HepG2 (cell line): ENCODE results near the gene TSGA10. TPM values are rescaled to one million over a fixed set of nuclear protein-coding genes. Genes with fewer than 3 reads are reported as not detected.

Experiments
- ATF1 ChIP-seq: IDR thresholded peaks from 2 replicates; pipeline ENCODE4 v1.6.1; 2016; ENCODE audit warnings: mild to moderate bottlenecking, control low read depth
- DNMT3B ChIP-seq: conservative IDR thresholded peaks from 2 replicates; pipeline ENCODE4 v1.6.1; 2016; ENCODE audit warnings: missing biosample characterization, control low read depth
- E2F1 ChIP-seq: sonication (generic); formaldehyde crosslinking; IDR thresholded peaks from 2 replicates; pipeline ENCODE4 v1.5.0; 2020; ENCODE audit warnings: missing genetic modification reagents
- FLYWCH1 ChIP-seq: sonication (generic); formaldehyde crosslinking; IDR thresholded peaks from 2 replicates; pipeline ENCODE4 v1.8.1; 2023; ENCODE audit warnings: mild to moderate bottlenecking, missing genetic modification reagents
- MTF2 ChIP-seq: sonication (generic); formaldehyde crosslinking; IDR thresholded peaks from 2 replicates; pipeline ENCODE4 v1.5.0; 2020; ENCODE audit warnings: missing genetic modification reagents, borderline replicate concordance
- PITX1 ChIP-seq: sonication (generic); formaldehyde crosslinking; IDR thresholded peaks from 2 replicates; pipeline ENCODE4 v1.5.1; 2020; ENCODE audit warnings: mild to moderate bottlenecking, missing genetic modification reagents
- SKI ChIP-seq: fragments of 450-650 bp; IDR thresholded peaks from one replicate; pipeline ENCODE4 v1.6.1; 2018; ENCODE audit warnings: mild to moderate bottlenecking; ENCODE audit not compliant: partially characterized antibody
- TGIF2 ChIP-seq: IDR thresholded peaks from 2 replicates; pipeline ENCODE4 v1.6.1; 2016; ENCODE audit warnings: control low read depth, missing compliant biosample characterization
- XBP1 ChIP-seq: sonication (generic); formaldehyde crosslinking; IDR thresholded peaks from 2 replicates; pipeline ENCODE4 v1.5.0; 2020; ENCODE audit warnings: missing genetic modification reagents
- YEATS4 ChIP-seq: sonication (generic); formaldehyde crosslinking; IDR thresholded peaks from 2 replicates; pipeline ENCODE4 v1.4.0; 2020; ENCODE audit warnings: missing genetic modification reagents, borderline replicate concordance
- ZBTB4 ChIP-seq: sonication (generic); formaldehyde crosslinking; IDR thresholded peaks from 2 replicates; pipeline ENCODE4 v1.4.0; 2020; ENCODE audit warnings: missing genetic modification reagents, mild to moderate bottlenecking, borderline replicate concordance
- ZFP90 ChIP-seq: sonication (generic); formaldehyde crosslinking; IDR thresholded peaks from 2 replicates; pipeline ENCODE4 v1.8.0; 2022; ENCODE audit warnings: missing genetic modification reagents, mild to moderate bottlenecking, inconsistent platforms, borderline replicate concordance
- ZNF10 ChIP-seq: sonication (generic); formaldehyde crosslinking; IDR thresholded peaks from 2 replicates; pipeline ENCODE4 v1.4.0; 2020; ENCODE audit warnings: mild to moderate bottlenecking, low read depth, missing genetic modification reagents, borderline replicate concordance
- ZNF260 ChIP-seq: sonication (generic); formaldehyde crosslinking; IDR thresholded peaks from 2 replicates; pipeline ENCODE4 v1.4.0; 2020; ENCODE audit warnings: missing genetic modification reagents, low read depth, mild to moderate bottlenecking, borderline replicate concordance
- ZNF430 ChIP-seq: sonication (generic); formaldehyde crosslinking; IDR thresholded peaks from 2 replicates; pipeline ENCODE4 v1.9.0; 2021; ENCODE audit warnings: mild to moderate bottlenecking, missing genetic modification reagents
- ZNF451 ChIP-seq: sonication (generic); formaldehyde crosslinking; IDR thresholded peaks from 2 replicates; pipeline ENCODE4 v1.5.0; 2020; ENCODE audit warnings: mild to moderate bottlenecking, missing genetic modification reagents
- ZNF619 ChIP-seq: sonication (generic); formaldehyde crosslinking; IDR thresholded peaks from 2 replicates; pipeline ENCODE4 v1.4.0; 2020; ENCODE audit warnings: mild to moderate bottlenecking, missing genetic modification reagents
- ZNF850 ChIP-seq: sonication (generic); formaldehyde crosslinking; conservative IDR thresholded peaks from 2 replicates; pipeline ENCODE4 v1.9.0; 2021; ENCODE audit warnings: mild to moderate bottlenecking, missing genetic modification reagents
- polyA plus RNA-seq, 8 experiments: library from polyadenylated mRNA; depleted of rRNA in 3 of 8; stranded (reverse) in 7 of 8; unstranded in 1 of 8; fragments of >200 nt; fragmentation: Illumina TruSeq in 4 of 8; extraction: Trizol in 4 of 8; gene quantifications; 2 replicates each; pipeline versions ENCODE4 v1.2.1 to v1.2.3, GENCODE V29; 2011 to 2016; ENCODE audit warnings: low read depth in 4 of 8, missing spikeins in 1 of 8, mixed read lengths in 1 of 8; ENCODE audit not compliant: insufficient read depth in 1 of 8
- total RNA-seq, 5 experiments: library from RNA; depleted of rRNA; stranded (reverse); fragments of >200 nt; fragmentation: Illumina TruSeq; extraction: Trizol; gene quantifications; 2 replicates each; pipeline ENCODE4 v1.2.3, GENCODE V29; 2016; ENCODE audit warnings: low read depth in 1 of 5
- TF ChIP-seq, protein P1 (sequence below): sonication (generic); formaldehyde crosslinking; IDR thresholded peaks from 2 replicates; pipeline ENCODE4 v1.5.0; 2020; ENCODE audit warnings: mild to moderate bottlenecking, missing genetic modification reagents
- TF ChIP-seq, protein P2 (sequence below): sonication (generic); formaldehyde crosslinking; IDR thresholded peaks from 2 replicates; pipeline ENCODE4 v1.4.0; 2020; ENCODE audit warnings: low read depth, mild to moderate bottlenecking, missing genetic modification reagents

The TSGA10 gene
- total and polyA plus RNA-seq, 2 of the 13 experiments (the other 11 are each of a cell fraction or from before 2014, with no cell fraction given): 4.7 to 13.1 TPM

GRCh38 chr2:99141110-99142108 lies 13.3 kb downstream of the TSGA10 start, which contains the start of gene C2orf15 (continued):
- TF ChIP-seq ZNF260 (CRISPR knock-in tag) (no peak), ZBTB4 (CRISPR knock-in tag) (peak; percentile 53; the same call in 1 of the 2 replicates), YEATS4 (peak; percentile 88), SKI (no peak), ZNF451 (CRISPR knock-in tag) (peak; percentile 93; the same call in 1 of the 2 replicates), ZNF10 (CRISPR knock-in tag) (no peak), DNMT3B (peak; percentile 83; the same call in 1 of the 2 replicates), FLYWCH1 (CRISPR knock-in tag) (no peak), ZFP90 (CRISPR knock-in tag) (peak; percentile 48), ZNF619 (peak; percentile 90; the same call in 1 of the 2 replicates), XBP1 (0 out of 2 replicates have a peak, but pooled peaks have one; percentile 29), PITX1 (CRISPR knock-in tag) (peak; percentile 87), ZNF850 (CRISPR knock-in tag) (no peak), ATF1 (no peak), TGIF2 (CRISPR knock-in tag) (peak; percentile 71), ZNF430 (CRISPR knock-in tag) (no peak; the same call in 1 of the 2 replicates), E2F1 (CRISPR knock-in tag) (peak; percentile 88), MTF2 (CRISPR knock-in tag) (peak; percentile 87; the same call in 1 of the 2 replicates)
- TF ChIP-seq, protein P1, sequence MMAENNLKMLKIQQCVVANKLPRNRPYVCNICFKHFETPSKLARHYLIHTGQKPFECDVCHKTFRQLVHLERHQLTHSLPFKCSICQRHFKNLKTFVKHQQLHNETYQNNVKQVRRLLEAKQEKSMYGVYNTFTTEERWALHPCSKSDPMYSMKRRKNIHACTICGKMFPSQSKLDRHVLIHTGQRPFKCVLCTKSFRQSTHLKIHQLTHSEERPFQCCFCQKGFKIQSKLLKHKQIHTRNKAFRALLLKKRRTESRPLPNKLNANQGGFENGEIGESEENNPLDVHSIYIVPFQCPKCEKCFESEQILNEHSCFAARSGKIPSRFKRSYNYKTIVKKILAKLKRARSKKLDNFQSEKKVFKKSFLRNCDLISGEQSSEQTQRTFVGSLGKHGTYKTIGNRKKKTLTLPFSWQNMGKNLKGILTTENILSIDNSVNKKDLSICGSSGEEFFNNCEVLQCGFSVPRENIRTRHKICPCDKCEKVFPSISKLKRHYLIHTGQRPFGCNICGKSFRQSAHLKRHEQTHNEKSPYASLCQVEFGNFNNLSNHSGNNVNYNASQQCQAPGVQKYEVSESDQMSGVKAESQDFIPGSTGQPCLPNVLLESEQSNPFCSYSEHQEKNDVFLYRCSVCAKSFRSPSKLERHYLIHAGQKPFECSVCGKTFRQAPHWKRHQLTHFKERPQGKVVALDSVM (CRISPR knock-in tag): peak; percentile 75
- TF ChIP-seq, protein P2, sequence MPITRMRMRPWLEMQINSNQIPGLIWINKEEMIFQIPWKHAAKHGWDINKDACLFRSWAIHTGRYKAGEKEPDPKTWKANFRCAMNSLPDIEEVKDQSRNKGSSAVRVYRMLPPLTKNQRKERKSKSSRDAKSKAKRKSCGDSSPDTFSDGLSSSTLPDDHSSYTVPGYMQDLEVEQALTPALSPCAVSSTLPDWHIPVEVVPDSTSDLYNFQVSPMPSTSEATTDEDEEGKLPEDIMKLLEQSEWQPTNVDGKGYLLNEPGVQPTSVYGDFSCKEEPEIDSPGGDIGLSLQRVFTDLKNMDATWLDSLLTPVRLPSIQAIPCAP: peak; percentile 48; the same call in 1 of the 2 replicates
